Natural killer cell (primary cell): ENCODE results near the gene SMS. TPM values are rescaled to one million over a fixed set of nuclear protein-coding genes. Genes with fewer than 3 reads are reported as not detected.

ENCODE experiments used
- ATAC-seq, 3 donors: fragments of 150-1000 bp in 2 of 3; fragments of 200-7000 bp in 1 of 3; cut with Tn5 transposase; 1 replicate in 1 of 3; 2 replicates in 2 of 3; pipeline ENCODE4 v1.10.0; 2021; ENCODE audit warnings: mild to moderate bottlenecking in 2 of 3, moderate library complexity in 2 of 3
- DNase-seq, 2 donors: peaks; one replicate each; pipeline versions ENCODE4 v3.0.0 to v3.0.0-alpha.2; 2013 to 2021; ENCODE audit warnings: mixed read lengths in 1 of 2
- H3K27ac ChIP-seq: one replicate; pipeline ENCODE4 v1.5.1; 2013; ENCODE audit warnings: mild to moderate bottlenecking, low read length
- H3K27me3 ChIP-seq: one replicate; pipeline ENCODE4 v1.6.1; 2013; ENCODE audit warnings: low read length; ENCODE audit not compliant: control insufficient read depth, insufficient read depth
- H3K36me3 ChIP-seq: one replicate; pipeline ENCODE4 v1.6.1; 2013; ENCODE audit warnings: low read length; ENCODE audit not compliant: control insufficient read depth, insufficient read depth
- H3K4me1 ChIP-seq: one replicate; pipeline ENCODE4 v1.6.1; 2013; ENCODE audit warnings: low read length; ENCODE audit not compliant: control insufficient read depth, insufficient read depth
- H3K4me3 ChIP-seq: one replicate; pipeline ENCODE4 v1.5.1; 2013; ENCODE audit warnings: low read length
- H3K9me3 ChIP-seq: one replicate; pipeline ENCODE4 v1.6.1; 2013; ENCODE audit warnings: low read length; ENCODE audit not compliant: control insufficient read depth, insufficient read depth
- H3K27ac Mint-ChIP-seq, 2 donors: one replicate each; pipeline ENCODE4 v1.8.0; 2022; ENCODE audit warnings: mild to moderate bottlenecking in 2 of 2, mixed read lengths in 2 of 2, moderate library complexity in 1 of 2
- H3K27me3 Mint-ChIP-seq, 2 donors: one replicate each; pipeline ENCODE4 v1.8.0; 2022; ENCODE audit warnings: low read depth in 2 of 2, mixed read lengths in 2 of 2
- H3K36me3 Mint-ChIP-seq: one replicate; pipeline ENCODE4 v1.8.0; 2022; ENCODE audit warnings: mixed read lengths
- H3K4me1 Mint-ChIP-seq, 2 donors: one replicate each; pipeline ENCODE4 v1.8.0; 2022; ENCODE audit warnings: mixed read lengths in 2 of 2
- H3K4me3 Mint-ChIP-seq: one replicate; pipeline ENCODE4 v1.8.0; 2022; ENCODE audit warnings: mild to moderate bottlenecking, moderate library complexity, mixed read lengths
- H3K9me3 Mint-ChIP-seq, 2 donors: one replicate each; pipeline ENCODE4 v1.8.0; 2022; ENCODE audit warnings: mixed read lengths in 2 of 2
- WGBS: methylation state at CpG from one replicate; pipeline ENCODE4 v1.1.7; 2013; ENCODE audit warnings: missing lambda C conversion rate; ENCODE audit not compliant: insufficient coverage; 5-methylcytosine and 5-hydroxymethylcytosine counted together
- intact Hi-C: fragments of 100-400 bp; cut with micrococcal nuclease; formaldehyde crosslinking; loops from one replicate; pipeline ENCODE4 v1.14.2; 2022
- total RNA-seq, 4 donors: library from RNA; stranded (reverse); fragments of 120-200 nt in 1 of 4; gene quantifications; one replicate each; pipeline versions ENCODE4 v1.2.3 to v1.2.4, GENCODE V29; 2013 to 2022
- TF ChIP-seq, protein P1 (sequence below): fragments of 200-600 bp; IDR thresholded peaks from one replicate; pipeline ENCODE4 v1.8.0; 2022; ENCODE audit warnings: antibody characterized with exemption

The SMS gene
- total RNA-seq, 3 donors from 2014 or later (not counting 1 experiment from before 2014, with no cell fraction given) = 14.9 to 19.4 (median 18.6) TPM

DNA sequence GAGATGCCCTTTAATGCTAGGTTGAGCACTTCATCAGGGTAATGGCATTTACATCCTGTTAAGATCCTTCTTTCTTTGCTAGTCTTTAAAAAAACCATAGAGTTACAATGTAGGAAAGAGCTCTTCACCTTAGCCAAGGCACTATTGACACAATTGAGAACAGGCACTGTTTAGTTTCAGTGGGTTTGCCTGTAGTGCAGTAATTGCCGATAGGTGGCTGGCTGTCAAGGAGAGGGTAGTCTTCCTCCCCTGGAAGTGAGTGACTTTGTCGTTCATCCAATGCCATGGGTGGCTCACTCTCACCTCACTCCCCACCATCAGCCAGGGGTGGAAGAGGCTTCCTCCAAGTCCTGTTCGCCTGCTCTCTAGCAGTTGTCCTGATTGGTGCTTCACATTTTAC is 34.7 kb downstream of the SMS start:
- intact Hi-C loops = no loop called here
- no peak overlapping the region for H3K4me3 Mint-ChIP-seq
- Histone ChIP-seq H3K4me1 (peaks cover 3% of the 10 kb centered on the region), H3K9me3 (no peaks in the 10 kb centered on the region), H3K27ac (no peak overlapping the region), H3K4me3 (no peak overlapping the region), H3K36me3 (peaks cover 7% of the 10 kb centered on the region), H3K27me3 (no peaks in the 10 kb centered on the region)
- peaks cover 17 to 25% of the 10 kb centered on the region in 2 donors for H3K4me1 Mint-ChIP-seq
- DNase-seq = no peak
- peak overlapping the region in 1 of 2 donors; percentile 79 for H3K27ac Mint-ChIP-seq
- 100% methylated on average over 1 of the region's 3 CpGs for WGBS
- no peaks in the 10 kb centered on the region for H3K27me3 Mint-ChIP-seq
- ATAC-seq = no peak
- TF ChIP-seq, protein P1, sequence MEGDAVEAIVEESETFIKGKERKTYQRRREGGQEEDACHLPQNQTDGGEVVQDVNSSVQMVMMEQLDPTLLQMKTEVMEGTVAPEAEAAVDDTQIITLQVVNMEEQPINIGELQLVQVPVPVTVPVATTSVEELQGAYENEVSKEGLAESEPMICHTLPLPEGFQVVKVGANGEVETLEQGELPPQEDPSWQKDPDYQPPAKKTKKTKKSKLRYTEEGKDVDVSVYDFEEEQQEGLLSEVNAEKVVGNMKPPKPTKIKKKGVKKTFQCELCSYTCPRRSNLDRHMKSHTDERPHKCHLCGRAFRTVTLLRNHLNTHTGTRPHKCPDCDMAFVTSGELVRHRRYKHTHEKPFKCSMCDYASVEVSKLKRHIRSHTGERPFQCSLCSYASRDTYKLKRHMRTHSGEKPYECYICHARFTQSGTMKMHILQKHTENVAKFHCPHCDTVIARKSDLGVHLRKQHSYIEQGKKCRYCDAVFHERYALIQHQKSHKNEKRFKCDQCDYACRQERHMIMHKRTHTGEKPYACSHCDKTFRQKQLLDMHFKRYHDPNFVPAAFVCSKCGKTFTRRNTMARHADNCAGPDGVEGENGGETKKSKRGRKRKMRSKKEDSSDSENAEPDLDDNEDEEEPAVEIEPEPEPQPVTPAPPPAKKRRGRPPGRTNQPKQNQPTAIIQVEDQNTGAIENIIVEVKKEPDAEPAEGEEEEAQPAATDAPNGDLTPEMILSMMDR = no peak
- H3K9me3 Mint-ChIP-seq = no peaks in the 10 kb centered on the region
- H3K36me3 Mint-ChIP-seq = no peaks in the 10 kb centered on the region

DNA sequence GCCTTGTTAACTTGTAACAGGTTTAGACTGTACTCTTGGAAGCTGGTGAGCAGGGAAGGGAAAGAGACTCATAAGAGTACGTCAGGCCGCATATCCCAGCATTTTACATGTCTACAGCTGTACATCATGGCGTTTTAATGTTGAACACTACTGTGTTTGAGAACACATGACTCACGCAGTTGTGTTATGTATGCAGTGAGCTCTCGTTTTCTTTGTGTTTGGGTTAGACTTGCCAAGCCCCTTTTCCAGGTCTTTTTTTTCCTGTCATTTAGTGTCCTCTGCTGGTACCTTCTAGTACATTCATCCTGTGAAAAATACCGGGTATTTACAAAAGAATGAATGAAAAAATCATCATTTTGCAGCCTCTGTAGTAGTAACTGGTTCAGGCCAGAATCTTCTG is 35.3 kb downstream of the SMS start:
- DNase-seq (no peak), ATAC-seq (no peak)
- Histone ChIP-seq H3K27me3 (no peaks in the 10 kb centered on the region), H3K9me3 (no peaks in the 10 kb centered on the region), H3K4me1 (peaks cover 3% of the 10 kb centered on the region), H3K4me3 (no peak overlapping the region), H3K27ac (no peak overlapping the region), H3K36me3 (peaks cover 7% of the 10 kb centered on the region)
- 91% methylated on average over 5 of the region's 6 CpGs for WGBS
- H3K4me1 Mint-ChIP-seq = peaks cover 17 to 25% of the 10 kb centered on the region in 2 donors
- intact Hi-C loops = no loop called here
- TF ChIP-seq, protein P1 = no peak
- H3K27me3 Mint-ChIP-seq = no peaks in the 10 kb centered on the region
- no peaks in the 10 kb centered on the region for H3K36me3 Mint-ChIP-seq
- H3K27ac Mint-ChIP-seq = peak overlapping the region in 1 of 2 donors; percentile 79
- no peak overlapping the region for H3K4me3 Mint-ChIP-seq
- no peaks in the 10 kb centered on the region for H3K9me3 Mint-ChIP-seq

DNA sequence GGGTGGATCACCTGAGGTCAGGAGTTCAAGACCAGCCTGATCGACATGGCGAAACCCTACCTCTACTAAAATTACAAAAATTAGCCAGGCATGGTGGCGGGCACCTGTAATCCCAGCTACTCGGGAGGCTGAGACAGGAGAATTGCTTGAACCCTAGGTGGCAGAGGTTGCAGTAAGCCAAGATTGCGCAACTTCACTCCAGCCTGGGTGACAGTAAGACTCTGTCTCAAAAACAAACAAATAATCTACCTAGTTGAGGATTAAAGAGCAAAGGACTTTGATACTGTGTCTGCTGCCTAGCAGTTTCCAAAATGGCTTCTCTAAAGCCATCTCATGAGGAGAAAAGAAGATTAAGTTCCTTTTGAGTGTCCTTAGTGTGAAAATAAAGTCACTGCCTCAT is 37.8 kb downstream of the SMS start:
- DNase-seq = no peak
- Mint-ChIP-seq H3K27me3 (no peaks in the 10 kb centered on the region), H3K4me1 (peaks cover 11 to 12% of the 10 kb centered on the region in 2 donors), H3K27ac (no peak overlapping the region), H3K36me3 (no peaks in the 10 kb centered on the region), H3K4me3 (no peak overlapping the region), H3K9me3 (no peaks in the 10 kb centered on the region)
- intact Hi-C loops = no loop called here
- H3K27ac ChIP-seq = no peak overlapping the region
- H3K27me3 ChIP-seq = no peaks in the 10 kb centered on the region
- TF ChIP-seq, protein P1 = no peak
- H3K4me1 ChIP-seq = no peaks in the 10 kb centered on the region
- peaks cover 7% of the 10 kb centered on the region for H3K36me3 ChIP-seq
- H3K9me3 ChIP-seq = no peaks in the 10 kb centered on the region
- 96% methylated on average over 4 of the region's 5 CpGs for WGBS
- no peak overlapping the region for H3K4me3 ChIP-seq
- ATAC-seq = no peak

DNA sequence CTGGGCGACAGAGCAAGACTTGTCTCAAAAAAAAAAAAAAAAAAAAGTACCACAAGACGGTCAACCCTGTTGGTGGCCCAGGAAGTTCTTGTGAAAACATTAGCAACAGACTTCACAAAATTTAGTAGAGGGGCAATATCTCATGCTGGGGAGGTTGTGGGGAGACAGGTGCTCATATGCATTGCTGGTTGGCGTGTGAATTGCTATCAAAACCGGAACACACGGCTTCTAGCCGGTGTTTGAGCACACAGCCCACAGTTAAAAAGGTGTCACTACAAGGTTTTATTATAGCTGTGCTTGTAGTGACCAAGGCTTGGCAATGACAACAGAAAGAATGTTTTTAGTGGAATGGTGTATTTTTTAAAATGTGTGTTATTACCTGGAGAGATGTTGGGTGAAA is 41.8 kb downstream of the SMS start:
- H3K4me1 Mint-ChIP-seq = no peaks in the 10 kb centered on the region
- 71% methylated on average over 4 of the region's 6 CpGs for whole genome bisulfite sequencing
- Histone ChIP-seq H3K27me3 (no peaks in the 10 kb centered on the region), H3K27ac (no peak overlapping the region), H3K36me3 (peaks cover 4% of the 10 kb centered on the region), H3K4me3 (no peak overlapping the region), H3K9me3 (no peaks in the 10 kb centered on the region), H3K4me1 (no peaks in the 10 kb centered on the region)
- intact Hi-C loops = no loop called here
- no peak overlapping the region for H3K4me3 Mint-ChIP-seq
- no peaks in the 10 kb centered on the region for H3K27me3 Mint-ChIP-seq
- no peak overlapping the region for H3K27ac Mint-ChIP-seq
- no peaks in the 10 kb centered on the region for H3K36me3 Mint-ChIP-seq
- no peaks in the 10 kb centered on the region for H3K9me3 Mint-ChIP-seq
- TF ChIP-seq, protein P1 = no peak
- no peak for DNase-seq
- ATAC-seq = no peak
